DOHH2 (cell line): ENCODE data around the gene RCN1.

Experiments
- EZH2phosphoT487 ChIP-seq: fragments of 200-600 bp; sonication (generic); IDR thresholded peaks from 2 replicates; pipeline ENCODE4 v1.6.1; 2017; ENCODE audit warnings: borderline replicate concordance, mild to moderate bottlenecking, antibody characterized with exemption, low read length, moderate library complexity, mixed read lengths
- TF ChIP-seq, protein P1 (sequence below): fragments of 200-600 bp; sonication (generic); IDR thresholded peaks from one replicate; pipeline ENCODE4 v1.5.1; 2014; ENCODE audit warnings: antibody characterized with exemption, mild to moderate bottlenecking, low read depth, low read length; ENCODE audit not compliant: poor library complexity, severe bottlenecking

DNA sequence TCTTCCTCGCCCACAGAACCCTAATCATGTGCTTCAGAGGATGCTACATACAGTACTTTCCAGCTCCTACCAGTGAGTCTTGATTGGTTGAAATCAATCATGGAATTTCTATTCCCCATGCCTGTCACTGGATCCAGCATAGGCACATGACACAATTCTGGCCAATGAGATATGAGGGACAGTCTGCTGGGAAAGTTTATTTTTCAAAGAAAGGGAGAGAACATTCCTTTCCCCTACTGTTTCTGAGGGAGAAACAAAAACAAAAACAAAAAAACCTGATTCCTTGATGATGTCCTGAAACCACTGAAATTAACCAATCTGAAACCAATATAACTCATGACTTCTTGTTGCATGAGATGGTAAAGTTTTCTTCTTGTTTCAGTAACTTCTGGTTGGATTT is 3.3 kb upstream of the RCN1 start:
- TF ChIP-seq, protein P1, sequence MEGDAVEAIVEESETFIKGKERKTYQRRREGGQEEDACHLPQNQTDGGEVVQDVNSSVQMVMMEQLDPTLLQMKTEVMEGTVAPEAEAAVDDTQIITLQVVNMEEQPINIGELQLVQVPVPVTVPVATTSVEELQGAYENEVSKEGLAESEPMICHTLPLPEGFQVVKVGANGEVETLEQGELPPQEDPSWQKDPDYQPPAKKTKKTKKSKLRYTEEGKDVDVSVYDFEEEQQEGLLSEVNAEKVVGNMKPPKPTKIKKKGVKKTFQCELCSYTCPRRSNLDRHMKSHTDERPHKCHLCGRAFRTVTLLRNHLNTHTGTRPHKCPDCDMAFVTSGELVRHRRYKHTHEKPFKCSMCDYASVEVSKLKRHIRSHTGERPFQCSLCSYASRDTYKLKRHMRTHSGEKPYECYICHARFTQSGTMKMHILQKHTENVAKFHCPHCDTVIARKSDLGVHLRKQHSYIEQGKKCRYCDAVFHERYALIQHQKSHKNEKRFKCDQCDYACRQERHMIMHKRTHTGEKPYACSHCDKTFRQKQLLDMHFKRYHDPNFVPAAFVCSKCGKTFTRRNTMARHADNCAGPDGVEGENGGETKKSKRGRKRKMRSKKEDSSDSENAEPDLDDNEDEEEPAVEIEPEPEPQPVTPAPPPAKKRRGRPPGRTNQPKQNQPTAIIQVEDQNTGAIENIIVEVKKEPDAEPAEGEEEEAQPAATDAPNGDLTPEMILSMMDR = no peak
- no peak for TF ChIP-seq EZH2phosphoT487
